HG03196 (cell line): Measurements from ENCODE around the gene PCMT1.
"Not testable (repeated sequence)": the region's sequence is repeated elsewhere in the genome, so short reads cannot be mapped to it uniquely, and the experiment has no call there.

Source experiments
- ATAC-seq: cut with Tn5 transposase; IDR thresholded peaks from one replicate; pipeline ENCODE4 v1.9.1; 2021; ENCODE audit not compliant: unreplicated experiment

Gene PCMT1

DNA sequence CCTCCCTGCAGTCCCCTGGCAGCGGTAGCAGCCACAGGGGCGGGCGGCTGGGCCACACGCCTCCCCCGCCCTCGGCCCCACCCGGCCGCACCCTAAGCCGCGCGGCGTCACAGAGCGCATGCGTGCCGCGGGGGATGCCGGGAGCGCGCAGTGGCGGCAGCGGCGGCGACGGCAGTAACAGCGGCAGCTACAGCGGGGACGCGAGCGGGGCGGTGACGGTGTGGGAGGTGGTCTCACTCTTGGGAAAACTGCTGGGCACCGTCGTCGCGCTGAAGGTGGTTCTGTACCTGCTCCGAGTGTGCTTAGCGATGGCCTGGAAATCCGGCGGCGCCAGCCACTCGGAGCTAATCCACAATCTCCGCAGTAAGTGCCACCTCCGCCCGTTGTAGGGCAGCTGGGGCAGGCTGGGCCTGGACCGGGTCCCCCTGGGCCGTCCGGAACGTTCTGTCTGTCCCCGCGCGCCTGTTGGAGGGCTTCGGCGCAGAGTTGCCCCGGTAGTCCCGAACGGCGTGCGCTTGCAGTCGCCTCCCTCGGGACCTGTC, at the start of gene PCMT1:
Gene PCMT1, plus strand, starts transcription at position 148 of the 542 bp plus-strand sequence. Its CDS starts 161 bp downstream, at position 309.
- ATAC-seq: peak; percentile 87

DNA sequence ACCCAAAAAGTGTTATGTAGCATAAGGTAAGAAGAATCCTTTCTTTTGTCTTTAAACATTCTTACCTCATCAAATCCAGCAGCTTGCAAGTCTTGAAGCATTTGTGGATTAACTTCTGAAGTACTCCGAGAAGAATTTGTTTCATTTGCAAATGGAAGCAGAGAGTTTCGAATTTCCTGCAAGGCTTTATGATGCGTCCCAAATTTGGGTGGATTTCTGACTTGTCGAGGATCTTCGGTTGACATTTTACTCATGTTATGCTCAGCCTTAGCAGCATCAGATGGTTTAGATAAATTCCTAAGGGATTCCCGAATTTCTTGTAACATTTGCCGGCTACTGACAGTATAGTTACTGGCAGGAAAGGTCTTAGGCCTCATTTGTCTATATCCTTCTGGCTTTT, 47.8 kb upstream of the PCMT1 start:
- no peak for ATAC-seq

DNA sequence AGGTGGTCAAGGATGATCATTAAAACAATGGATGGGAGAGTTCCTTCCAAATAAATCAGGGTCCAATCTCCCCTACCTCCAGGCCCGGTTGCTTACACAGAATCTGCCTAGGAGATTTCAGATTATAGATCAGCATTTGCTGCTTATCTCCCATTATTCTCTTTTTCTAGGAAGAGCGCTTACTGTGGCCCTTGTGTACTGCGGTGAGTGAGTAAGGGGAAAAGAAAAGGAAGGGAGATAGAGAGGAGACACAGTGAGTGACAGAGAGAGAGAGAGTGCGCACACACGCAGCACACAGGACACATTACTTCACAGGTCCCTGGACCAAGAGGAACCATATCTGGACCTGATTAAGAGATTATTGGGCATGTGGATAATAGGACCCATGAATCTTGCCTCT, 37.8 kb upstream of the PCMT1 start:
- no peak for ATAC-seq

DNA sequence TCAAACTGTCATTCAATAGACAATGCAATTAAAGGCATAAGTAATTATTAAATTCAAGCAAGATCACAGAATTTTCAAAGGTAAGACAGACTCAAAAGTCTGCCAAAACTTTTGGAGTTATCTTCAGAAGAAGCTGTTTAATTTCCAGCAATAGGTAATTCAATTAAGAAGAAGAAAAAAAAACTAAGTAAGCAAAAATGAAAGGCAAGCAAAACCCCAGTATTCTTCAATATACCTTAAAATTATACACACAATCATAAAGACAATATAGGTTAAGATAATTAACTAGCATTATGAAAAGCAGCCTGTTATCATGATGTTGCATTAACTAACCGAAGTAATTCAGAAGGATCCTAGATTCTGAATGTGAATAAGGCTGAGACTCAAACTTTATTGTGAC, 35.1 kb upstream of the PCMT1 start:
- ATAC-seq: no peak

DNA sequence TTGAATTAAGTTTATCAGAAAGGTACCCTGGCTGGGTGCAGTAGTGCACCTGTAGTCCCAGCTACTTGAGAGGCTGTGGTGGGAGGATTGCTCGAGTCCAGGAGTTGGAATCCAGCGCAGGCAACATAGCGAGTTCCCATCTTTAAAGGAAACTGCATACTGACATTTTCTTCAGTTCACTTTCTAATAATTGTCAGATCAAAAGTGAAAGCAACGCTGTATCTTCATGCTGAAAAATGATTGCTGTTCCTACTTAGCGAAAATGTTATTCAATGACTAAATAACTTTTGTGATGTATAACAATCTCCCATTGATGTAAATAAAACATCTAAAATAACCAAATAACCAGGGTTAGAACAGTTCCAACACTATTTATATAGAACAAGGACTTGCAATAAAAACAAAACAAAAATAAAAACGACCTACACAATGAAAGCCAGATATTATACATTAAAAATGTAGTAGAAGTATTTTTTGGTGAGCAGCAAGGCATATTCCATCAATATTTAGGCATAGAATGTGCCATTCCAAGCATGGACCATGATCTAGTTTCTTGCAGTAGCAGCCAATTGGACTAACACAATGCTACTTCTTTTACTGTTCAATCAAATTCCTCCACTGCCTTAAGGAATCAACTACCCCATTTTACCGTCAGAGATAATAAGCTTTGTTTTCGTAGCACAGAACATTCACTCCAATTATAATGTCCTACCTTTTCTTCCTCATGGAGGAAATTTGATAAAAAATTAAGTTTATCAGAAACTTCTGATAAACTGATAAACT, 33.2 kb upstream of the PCMT1 start:
- ATAC-seq: no peak

DNA sequence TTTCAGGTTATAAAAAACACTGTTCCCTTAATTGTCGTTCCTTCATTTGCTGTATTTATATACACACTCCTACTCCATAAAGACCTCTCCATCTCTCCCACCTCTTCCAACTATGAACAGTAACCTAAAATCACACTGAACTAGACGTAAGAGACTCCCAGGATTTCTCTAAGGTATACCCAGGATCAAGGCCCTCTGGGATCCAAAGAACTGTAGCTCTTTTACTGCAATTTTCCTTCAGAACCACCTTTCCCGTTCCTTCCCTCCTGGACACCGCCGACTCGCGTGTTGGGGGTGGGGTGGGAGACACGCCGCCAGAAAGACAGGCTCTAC, 32.3 kb upstream of the PCMT1 start:
- ATAC-seq: no peak

DNA sequence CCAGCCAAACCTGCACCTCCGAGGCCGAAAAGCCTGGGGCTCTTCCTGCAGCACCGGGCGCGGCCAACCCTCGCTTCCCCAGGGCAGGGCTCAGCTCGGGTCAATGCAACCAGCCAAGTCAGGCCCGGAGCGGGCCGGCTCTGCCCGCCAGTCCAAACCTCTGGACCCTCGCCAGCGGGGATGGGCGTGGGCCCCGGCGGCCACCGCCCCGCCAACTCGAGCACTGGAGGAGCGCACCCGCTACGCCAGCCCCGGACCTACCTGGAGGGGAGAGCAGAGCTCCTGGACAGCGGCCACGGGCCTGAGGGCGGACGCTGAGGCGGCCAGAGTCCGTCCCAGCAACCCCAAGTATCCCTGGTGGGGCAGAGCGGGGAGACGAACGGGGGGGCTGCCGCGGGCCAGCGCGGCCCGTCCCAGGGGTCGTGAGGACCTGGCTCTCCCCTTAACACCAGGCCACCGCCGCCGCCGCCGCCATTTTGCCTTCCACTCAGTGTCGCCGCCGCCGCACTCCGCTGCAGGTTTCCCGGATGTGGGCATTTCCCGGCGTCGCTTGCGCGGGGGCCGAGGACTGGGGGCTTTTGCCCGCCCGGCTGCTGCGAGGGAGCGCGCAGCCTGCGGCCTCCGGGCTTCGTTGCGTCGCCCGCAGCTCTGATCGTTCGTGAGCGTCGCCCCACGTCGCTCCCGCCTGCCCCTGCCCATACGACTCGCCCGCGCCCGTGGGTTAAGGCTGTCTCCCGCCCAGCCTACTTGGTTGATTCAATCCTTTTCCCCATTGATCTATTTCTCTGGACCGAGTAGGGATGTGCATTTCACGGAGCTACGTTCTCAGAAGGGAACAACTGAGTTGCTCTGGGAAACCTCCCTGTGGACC, 31.7 kb upstream of the PCMT1 start, which contains the start of gene LATS1:
Gene LATS1, minus strand, starts transcription at position 514 of the 871 bp plus-strand sequence. CDS start 15,975 bp downstream, outside the sequence.
- peak; percentile 88 for ATAC-seq

DNA sequence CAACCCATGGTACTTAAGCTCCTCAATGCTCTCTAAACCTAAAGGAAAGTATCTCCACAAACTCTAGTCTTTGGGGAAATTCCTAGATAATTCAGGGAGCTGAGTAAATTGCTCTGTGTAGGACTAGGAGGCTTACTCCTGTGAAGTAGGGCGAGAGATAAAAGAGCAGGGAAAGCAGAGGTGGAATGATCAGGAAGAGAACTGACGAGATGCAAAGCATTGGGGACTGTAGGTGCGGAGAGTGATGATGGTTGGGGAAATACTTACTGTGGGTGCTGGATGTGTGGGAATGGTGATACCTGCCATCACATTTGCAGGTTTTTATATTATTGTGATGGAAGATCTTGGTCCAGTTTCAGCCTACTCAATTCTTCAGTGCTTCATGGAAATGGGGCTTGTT, 30.0 kb upstream of the PCMT1 start:
- no peak for ATAC-seq

DNA sequence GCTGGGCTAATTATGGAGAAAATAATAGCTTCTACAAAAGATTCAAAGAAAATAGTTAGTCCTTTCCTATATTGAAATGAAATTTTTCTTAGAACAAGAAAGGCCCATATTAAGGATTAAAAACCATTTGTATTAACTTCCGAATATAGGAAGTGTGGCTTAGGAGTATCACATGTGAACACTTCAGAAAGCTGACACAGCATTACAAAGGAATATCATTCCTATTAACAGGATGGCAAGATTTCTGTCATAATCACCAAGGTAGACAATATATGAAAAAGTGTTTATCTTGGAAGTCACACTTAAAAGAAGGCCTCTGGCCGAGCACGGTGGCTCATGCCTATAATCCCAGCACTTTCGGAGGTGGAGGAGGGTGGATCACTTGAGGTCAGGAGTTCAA, 26.3 kb upstream of the PCMT1 start:
- no peak for ATAC-seq

DNA sequence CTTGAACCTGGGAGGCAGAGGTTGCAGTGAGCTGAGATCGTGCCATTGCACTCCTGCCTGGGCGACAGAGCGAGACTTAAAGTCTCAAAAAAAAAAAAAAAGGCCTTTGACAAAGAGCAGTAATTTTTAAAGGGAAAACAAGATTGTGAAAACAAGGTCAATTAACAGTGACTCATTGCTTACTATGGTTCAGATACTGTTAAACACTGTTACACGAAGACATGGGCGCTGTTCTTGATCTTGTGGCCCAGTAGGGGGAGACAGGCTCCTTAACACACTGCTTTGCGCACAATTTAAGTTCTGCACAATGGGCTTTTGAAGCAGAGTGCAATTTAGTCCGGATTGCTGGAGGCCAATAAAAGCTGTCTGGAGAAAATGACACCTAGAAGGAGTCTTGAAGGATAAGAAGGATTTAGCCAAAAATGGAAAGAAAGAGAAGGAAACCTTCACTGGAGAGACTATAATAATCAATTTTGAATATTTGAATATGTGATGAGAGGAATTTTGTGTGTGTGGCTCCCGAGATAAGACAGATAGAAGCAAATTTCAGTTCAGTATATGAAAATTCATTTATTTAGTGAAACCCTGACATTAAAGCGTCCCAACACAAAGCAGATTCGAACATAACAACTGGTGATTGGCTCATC, 25.6 kb upstream of the PCMT1 start:
- ATAC-seq: no peak

DNA sequence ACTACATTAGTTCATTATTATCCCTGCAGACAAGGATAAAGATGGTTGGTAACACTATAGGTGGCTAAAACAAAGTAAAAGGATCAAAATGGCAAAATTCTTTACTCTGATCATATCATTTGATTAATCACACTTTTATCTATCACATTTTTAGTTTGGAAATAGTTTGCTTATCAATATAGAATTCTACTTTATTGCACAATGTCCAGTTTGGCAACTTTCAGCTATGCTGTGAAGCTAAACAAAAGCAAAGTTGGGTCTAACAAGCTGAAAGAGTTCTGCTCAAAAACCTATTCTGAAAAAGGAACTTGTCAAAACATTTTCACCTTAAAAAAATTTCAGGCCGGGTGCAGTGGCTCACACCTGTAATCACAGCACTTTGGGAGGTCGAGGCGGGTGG, 23.8 kb upstream of the PCMT1 start:
- no peak for ATAC-seq

DNA sequence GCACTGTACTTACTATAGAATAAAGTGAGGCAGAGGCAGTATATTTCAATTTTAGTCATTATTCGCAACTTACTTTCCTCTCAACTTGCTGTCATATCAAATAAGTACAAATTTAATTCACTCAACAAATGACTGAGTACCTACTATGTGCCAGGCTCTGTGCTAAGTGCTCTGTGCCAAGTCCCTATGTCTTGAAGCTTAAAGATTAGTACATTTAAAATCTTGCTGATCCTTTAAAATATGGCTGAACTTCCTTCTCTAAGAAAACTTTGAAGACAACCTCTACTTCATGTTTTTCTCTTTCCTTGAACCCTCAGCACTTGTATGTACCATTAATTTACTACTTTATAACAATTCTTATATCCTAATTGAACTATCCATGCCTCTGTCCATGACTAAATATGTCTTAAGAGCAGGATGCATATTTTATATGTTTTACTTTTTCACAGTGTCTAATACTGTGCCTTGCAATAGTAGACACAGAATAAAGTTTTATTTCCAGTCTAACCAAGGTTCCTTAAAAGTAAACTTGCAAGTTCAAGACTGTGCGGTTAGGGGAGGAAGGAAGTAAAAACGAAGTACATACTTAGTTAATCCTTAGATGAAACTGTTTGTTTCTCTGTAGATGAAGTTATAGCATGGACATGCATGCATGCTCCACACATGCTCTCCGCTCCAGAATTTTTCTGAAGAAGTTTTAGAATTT, 21.6 kb upstream of the PCMT1 start:
- no peak for ATAC-seq

DNA sequence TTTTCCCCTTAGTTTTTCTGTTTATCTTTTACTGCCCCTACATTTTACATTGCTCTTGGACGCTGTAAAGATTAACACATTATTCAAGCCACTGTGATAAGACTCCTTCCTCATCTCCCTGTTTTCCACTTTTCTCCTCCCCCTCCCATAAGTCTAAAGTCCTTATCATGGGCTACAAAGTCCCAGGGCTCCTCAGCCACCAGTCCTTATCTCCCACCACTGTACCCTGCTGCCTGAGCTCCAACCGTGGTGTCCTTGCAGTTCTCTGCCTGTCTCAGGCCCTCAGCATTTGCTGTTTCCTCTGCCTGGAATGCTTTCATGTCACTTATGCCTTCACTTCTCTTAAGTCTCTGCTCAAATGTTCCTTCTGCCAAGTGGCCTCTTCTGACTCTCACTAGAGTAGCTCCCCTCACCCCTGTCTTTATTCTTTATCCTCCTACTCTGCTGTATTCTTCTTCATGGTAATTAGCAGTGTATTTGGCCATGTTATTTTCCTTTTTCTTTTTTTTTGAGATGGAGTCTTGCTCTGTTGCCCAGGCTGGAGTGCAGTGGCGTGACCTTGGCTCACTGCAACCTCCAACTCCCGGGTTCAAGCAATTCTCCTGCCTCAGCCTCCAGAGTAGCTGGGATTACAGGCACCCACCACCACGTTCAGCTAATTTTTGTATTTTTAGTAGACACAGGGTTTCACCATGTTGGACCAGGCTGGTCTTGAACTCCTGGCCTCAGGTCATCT, 20.9 kb upstream of the PCMT1 start:
- ATAC-seq: no peak

DNA sequence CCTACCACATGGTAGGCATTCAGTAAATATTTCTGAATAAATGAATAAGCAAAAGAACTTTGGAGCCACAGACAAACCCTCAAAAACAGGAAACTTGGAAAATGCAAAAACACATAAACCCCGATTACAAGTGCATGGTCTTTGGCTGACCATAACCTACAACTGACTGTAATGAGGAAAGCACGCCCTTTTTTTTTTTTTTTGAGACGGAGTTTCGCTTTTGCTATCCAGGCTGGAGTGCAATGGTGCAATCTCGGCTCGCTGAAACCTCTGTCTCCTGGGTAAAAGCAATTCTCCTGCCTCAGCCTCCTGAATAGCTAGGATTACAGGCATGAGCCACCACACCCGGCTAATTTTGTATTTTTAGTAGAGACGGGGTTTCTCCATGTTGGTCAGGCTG, 19.7 kb upstream of the PCMT1 start:
- no peak for ATAC-seq

DNA sequence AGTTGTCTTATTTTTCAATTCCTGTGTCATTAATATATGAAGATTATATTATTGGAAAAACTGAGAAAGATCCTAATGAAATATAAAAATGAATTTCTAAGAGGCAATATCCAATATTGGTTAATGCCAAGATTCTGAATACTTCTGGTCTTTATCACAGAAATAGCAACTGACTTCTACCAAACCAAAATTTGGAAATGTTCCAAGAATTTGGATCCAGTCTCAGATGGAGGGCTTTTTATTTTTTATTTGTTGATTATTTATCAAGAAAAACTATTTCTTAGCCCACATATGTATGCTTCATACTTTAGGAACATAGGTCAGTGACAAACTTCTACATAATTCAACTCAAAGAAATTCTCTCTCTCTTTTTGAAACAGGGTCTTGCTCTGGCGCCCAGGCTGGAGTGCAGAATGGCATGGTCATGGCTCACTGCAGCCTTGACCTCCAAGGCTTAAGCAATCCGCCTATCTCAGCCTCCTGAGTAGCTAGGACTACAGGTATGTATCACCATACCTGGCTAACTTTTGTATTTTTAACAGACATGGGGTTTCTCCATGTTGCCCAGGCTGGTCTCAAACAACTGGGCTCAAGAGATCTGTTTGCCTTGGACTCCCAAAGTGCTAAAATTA, 16.3 kb upstream of the PCMT1 start:
- ATAC-seq: no peak

DNA sequence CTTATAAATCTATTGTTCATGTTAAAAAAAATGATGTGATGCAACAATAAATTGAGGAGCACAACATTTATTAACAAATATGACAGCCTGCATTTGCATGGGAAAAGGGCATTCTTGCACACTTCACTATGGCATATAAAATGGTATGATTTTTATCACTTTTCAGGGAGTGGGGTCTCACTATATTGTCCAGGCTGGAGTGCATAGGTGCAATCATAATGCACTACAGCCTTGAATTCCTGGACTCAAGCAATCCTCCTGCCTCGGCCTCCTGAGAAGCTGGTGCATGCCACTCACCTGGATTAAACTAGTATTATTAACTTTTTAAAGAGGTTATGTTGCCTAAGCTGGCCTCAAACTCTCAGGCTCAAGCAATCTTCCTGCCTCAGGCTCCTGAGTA, 14.6 kb upstream of the PCMT1 start:
- ATAC-seq: no peak

DNA sequence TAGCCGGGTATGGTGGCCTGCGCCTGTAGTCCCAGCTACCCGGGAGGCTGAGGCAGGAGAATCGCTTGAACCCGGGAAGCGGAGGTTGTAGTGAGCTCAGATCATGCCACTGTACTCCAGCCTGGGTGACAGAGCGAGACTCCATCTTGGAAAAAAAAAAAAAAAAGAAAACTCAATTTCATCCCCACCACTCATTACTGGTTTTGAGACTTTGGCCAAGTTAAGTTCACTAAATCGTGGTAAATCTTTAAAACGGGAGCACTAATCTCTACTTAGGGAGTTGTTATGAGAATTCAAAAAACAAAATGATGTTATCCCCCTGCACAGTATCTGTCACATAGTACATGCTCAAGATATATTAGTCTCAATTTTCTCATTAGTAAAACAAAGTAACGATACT, 4.3 kb upstream of the PCMT1 start:
- not testable (repeated sequence) for ATAC-seq

DNA sequence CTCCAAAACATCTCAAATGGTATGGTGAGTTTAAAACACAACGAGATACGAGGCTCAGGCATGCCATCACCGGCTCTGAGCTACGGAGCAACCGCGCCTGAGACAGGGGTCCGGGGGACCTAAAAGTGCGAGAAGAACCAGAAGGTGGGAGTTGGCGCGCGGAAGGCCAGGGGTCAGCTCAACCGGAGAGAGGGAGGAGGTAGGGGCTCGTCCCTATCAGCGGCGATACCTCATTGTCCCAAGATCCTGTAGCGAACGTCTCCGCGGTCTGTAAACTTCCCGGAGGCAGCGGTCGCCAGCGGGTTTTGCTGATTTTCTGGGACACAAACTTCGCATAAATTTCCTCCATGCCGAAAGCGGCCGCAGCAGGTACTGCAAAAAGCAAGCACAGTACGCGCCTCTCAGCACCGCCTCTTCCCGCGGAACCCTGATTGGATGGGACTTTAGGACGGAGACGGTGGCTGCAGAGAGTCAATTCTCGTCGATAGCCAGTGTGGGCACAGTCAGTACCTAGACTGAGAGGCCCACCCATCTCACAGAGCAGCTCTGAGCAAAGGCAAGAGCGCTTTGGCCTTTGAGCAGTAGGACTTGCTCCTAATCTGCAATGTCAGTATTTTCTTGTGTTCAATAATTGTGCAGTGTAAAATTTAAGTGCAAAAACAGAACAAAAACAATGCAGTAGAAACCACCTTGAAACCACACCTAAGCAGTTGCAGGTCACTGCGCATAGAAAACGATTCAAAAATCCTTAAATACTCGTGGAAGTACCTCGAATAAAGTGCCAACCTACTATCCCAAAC, 3.2 kb upstream of the PCMT1 start, which contains the start of gene NUP43:
Gene NUP43, minus strand, starts transcription at position 383 of the 800 bp plus-strand sequence. Its CDS starts 34 bp downstream, at position 349.
- peak; percentile 59 for ATAC-seq
